Inflammatory macrophage treated with lipopolysaccharide for 4 hours (primary cell): ENCODE measurements around the gene KDM4B.
"Not testable (repeated sequence)": the region's sequence is repeated elsewhere in the genome, so short reads cannot be mapped to it uniquely, and the experiment has no call there.

Source experiments
- DNase-seq: peaks from one replicate; pipeline ENCODE4 v3.0.0-alpha.2; 2020

KDM4B gene

GRCh38 chr19:4969292-4969771, 419 bp downstream of the KDM4B start:
- peak; percentile 11 for DNase-seq

- peak; percentile 79 for DNase-seq
Measured at GRCh38 chr19:4969772-4970531, 1.0 kb downstream of the KDM4B start.

DNA sequence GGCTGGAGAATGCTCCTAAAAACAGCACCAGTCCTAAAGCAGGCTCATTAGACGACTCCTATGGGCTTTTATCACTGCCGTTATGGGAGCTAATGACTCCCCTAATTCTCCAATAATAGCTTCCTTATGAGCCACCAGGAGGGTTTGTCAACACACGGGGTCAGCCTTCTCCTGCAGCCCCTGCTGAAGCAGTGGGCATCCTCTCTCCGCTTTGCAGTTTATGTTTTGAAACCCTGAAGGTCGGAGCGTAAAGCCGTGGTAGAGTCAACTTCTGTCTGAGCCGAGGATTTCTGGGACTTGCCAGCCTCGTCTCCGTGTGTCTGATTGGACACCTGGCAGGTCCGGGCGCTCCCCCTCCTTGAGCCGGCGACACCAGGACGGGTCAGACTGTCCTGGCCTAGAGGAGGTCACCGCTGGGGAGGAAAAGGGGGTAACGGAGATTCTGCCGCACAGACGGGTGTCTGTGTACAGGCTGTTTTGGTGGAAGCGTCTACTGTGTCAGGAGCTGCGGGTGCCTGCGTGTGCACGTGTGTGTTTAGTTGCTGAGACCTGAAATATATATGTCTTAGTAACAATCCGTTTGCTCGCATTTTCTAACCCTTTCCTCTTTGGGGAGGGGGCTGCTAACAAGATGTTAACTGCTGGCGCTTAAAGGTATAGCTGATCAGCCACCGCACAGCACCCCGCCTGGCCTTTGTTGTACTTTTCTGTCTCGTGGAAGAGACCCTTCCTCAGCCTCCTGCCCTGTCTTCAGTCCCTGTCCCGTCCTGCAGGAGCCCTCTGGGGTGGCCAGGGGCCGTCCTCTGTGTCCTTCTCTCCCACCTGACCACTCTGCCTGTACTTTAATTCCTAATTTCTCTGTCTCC, 1.9 kb downstream of the KDM4B start:
- DNase-seq, result no peak

DNA sequence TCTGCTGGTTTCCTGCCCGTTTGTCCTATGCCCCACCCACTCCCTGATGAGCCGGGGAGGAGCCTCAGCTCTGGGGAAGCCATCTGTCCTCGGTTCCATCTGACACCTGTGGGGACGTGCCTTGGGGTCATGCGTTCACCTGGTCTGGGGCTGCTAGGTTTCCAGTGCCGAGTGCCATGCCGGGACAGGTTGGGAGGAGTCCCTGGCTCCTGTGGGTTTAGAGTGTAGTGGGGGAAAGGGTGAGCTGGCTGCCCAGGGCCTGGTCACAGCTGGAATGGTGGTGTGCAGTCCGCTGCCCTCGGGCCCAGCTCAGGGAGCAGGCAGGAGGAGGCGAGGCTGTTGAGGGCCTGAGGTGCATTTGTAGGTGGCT, 2.5 kb downstream of the KDM4B start:
- DNase-seq, result no peak

GRCh38 chr19:4971816-4972495, 3.0 kb downstream of the KDM4B start:
- no peak for DNase-seq

DNA sequence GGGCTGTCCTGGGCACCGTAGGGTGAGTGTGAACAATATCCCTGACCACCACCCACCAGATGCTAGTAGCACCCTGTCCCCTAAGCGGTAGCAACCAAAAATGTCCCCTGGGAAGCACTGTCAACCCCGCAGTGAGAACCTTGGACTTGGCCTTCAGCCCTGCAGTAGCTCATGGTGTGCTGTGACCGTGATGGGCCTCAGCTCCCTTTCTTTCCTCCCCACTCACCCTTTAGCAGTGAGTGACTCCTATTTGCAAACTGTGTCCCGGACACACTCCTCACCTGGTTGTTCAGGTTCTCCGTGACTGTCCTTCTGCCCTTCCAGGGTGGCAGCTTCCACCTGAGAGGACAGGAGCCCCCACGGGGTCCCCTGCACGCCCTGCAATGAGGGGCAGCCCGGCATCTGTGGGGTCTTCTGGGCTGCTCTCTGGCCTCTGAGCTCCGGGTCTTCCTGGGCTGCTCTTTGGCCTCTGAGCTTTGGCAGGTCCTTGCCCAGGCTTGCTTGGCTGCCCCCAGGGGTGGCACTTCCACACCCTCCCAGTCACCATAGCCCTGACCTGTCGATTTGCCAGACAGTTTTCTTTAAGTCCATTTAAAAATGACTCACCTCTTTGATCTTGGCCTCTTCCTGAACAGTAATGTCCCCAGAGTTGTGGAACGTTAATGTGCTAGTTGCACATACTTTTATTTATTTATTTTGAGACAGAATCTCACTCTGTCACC, 3.8 kb downstream of the KDM4B start:
- DNase-seq, result no peak

DNA sequence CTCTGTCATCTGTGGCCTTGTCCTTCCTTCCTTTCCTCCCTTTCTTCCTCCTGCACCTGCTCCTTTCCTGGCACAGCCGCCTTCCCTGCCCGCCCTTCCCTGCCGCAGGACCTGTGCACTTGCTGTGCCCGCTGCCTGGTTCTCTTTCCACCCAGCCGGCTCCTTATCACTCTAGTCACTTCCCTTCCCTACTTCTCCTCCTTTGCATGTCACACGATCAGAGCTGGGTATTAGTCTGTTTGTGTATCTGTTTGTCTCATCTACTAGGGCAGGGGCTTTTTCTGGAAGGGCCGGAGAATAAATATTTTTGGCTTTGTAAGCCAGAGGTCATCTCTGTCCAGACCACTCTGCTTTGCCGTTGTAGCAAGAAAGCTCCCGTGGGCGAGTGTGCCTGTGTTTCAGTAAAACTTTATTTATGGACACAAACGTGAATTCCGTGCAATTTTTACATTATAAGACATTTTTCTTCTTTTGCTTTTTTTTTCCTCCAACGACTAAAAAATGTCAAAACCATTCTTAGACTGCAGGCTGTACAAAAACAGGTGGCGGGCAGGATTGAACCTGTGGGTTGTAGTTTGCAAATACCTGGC, 6.1 kb downstream of the KDM4B start:
- peak; percentile 62 for DNase-seq

GRCh38 chr19:4975601-4976000, 6.7 kb downstream of the KDM4B start:
- DNase-seq, result not testable (repeated sequence)

DNA sequence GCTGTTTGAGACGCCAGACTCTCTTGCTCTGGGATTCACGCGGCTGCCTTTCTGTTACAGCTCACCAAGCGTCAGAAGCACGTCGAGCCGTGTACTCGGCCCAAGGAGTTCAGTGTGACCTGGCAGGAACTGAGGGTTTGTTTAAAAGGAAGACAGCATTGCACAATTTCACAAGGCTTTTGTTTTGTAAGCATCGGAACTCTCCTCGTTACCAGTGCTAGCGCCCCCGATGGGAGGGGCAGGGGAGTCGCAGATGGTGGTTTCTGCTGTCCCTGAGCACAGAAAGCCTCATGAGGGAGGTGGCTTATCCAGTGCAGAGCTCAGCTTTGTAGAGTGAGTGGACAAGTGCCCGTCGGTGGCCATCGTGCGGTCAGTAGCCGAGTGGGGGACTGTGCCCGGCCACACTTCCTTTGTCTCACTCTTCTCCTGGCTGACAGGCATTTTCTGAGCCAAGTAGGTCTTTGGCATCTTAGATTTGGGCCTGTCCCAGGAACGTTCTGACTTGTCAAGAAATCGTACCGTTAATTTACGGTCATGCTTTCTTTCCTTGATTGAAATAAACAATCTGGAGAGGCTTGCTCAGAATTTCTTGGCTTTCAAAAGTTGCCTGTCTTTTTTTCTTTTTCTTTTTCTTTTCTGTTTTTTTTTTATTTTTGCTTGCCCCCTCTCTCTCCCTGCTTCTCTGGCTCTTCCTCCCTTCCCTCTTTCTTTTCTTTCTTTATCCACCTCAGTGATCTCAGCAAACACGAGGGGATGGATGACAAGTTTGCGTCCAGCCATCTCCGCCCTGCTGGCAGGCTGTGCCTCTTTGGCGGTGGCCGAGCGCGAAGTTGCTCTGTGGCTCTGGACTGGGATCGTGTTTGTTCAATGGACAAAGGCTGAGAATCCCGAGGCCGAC, 7.7 kb downstream of the KDM4B start:
- peak; percentile 98 for DNase-seq

GRCh38 chr19:4977299-4978174, 8.6 kb downstream of the KDM4B start:
- no peak for DNase-seq

DNA sequence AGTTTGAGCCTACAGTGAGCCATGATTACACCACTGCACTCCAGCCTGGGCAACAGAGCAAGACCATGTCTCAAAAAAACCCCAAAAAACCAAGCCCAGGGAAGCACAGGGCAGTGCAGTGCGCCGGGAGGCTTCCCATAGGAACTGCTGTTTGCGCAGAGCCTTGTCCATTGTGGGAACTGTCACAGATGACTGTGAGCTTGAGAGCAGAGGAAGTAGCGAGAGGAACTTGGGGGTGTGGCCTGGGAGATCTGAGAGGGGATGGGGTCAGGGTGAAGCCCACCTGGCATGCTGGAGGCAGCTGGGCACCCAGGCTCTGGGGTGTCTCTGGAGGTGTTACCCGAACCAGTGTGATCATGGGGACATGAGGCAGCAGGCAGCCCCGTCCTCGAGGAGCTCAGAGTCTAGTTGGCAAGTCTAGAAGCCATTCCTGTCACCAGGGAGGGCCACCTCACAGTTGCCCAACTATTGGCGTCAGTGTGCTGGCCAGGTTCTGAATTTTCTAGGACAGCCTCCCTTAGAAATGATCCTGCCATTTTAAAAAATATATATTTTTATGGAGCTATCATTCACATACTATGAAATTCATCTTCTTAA, 10.4 kb downstream of the KDM4B start:
- peak; percentile 41 for DNase-seq

- no peak for DNase-seq
Measured at GRCh38 chr19:4980067-4980466, 11.2 kb downstream of the KDM4B start.

GRCh38 chr19:4980838-4981680, 12.1 kb downstream of the KDM4B start:
- DNase-seq, result no peak

DNA sequence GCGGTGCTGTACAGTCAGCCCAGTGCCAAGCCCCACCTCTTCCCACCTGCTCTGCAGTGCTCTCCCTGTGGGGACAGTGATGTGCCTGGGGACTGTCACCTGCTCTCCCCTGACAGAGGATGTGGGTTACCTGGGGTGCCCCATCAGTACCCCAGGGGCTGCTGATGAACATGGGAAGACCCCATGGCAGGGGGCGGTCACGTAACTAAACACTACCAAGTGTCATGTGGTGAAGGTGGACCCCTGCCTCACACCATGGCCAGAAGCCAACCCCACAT, 12.7 kb downstream of the KDM4B start:
- DNase-seq, result no peak

DNA sequence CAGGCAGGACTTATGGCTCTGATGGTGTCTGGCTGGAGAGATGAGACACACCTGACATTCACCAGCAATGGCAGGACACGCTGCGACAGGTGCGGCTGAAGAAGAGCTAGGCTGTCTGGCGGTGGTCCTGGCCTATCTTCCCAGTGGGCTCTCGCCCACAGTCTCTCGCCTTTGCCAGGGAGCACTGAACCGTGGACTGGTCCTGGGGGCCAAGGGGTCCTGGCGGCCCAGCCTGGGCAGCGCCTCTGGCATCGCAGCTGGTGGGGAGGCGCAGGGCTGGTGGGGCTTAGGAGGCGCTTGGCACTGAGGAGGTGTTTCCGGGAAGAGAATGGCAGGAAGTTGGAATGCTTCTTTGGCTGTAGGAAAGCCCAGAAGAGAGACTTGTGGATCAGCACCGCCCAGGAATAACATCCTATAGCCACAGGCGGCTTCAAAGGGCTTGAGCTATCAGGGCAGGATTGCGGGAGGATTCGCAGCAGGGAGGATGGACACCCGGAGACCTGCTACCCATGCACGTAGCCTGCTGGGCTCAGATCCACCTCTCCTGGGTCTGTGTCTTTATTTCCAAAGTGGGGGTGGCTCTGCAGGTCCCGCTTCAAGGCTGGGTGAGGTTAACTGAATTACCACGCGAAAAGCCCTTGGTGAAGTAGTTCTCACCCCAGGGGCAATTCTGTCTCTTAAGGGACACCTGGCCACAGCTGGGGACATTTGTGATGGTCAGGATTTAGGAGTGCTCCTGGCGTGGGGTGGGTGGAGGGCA, 14.6 kb downstream of the KDM4B start:
- no peak for DNase-seq

GRCh38 chr19:4984106-4984380, 15.1 kb downstream of the KDM4B start:
- no peak for DNase-seq

DNA sequence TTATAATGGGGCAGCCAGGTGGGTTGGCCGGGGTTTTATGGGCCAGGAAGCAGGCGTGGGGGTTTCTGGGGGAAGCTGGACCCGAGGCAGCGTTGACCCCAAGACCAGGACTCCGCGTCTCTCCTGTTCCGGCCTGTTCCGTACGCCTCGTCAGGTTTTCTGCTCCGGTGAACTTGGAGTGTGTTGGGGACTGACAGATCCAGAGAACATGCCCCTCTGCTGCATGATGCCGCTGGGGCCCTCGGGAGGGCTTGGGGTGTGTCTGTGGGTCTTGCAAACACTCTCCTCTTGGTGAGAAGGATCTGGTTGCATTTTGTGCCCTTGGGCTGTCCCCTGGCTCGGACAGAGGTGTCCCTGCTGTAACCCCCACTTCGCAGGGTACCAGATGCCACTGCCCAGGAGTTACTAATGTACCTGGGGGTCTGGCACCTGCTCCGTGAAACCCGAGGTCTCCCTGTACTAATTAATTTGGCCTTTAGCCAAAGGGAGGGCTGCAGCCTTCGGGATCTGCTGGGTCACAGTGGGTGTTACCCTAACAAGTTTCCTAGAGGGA, 15.6 kb downstream of the KDM4B start:
- DNase-seq, result no peak

- no peak for DNase-seq
Measured at GRCh38 chr19:4985551-4985991, 16.7 kb downstream of the KDM4B start.
